H1 (cell line): ENCODE measurements around the gene RFT1.

Experiments used
- POLR2A ChIP-seq, 2 experiments: IDR thresholded peaks; 1 replicate in 1 of 2; 2 replicates in 1 of 2; pipeline ENCODE4 v1.6.1; 2011; ENCODE audit warnings: low read depth in 2 of 2, low read length in 2 of 2, mild to moderate bottlenecking in 2 of 2; ENCODE audit errors: control extremely low read depth in 1 of 2
- TAF1 ChIP-seq: IDR thresholded peaks from 2 replicates; pipeline ENCODE4 v1.6.1; 2011; ENCODE audit warnings: mild to moderate bottlenecking, low read depth, low read length
- YY1 ChIP-seq: IDR thresholded peaks from 2 replicates; pipeline ENCODE4 v1.6.1; 2011; ENCODE audit warnings: low read depth, mild to moderate bottlenecking, low read length
- TF ChIP-seq, protein P1 (sequence below), 3 experiments: IDR thresholded peaks; 1 replicate in 2 of 3; 2 replicates in 1 of 3; pipeline versions ENCODE4 v1.5.1 to v1.6.1; 2011; ENCODE audit warnings: low read length in 3 of 3, mild to moderate bottlenecking in 3 of 3, inconsistent platforms in 2 of 3, low read depth in 1 of 3, moderate library complexity in 1 of 3; ENCODE audit not compliant: insufficient read depth in 1 of 3; ENCODE audit errors: control extremely low read depth in 1 of 3

- no peak for TF ChIP-seq YY1
- TF ChIP-seq POLR2A (IDR thresholded peaks at IDR 0.05; ENCODE audit: control extremely low read depth in 1 of 2, low read depth in 2 of 2, low read length in 2 of 2): no peak
- TF ChIP-seq, protein P1, sequence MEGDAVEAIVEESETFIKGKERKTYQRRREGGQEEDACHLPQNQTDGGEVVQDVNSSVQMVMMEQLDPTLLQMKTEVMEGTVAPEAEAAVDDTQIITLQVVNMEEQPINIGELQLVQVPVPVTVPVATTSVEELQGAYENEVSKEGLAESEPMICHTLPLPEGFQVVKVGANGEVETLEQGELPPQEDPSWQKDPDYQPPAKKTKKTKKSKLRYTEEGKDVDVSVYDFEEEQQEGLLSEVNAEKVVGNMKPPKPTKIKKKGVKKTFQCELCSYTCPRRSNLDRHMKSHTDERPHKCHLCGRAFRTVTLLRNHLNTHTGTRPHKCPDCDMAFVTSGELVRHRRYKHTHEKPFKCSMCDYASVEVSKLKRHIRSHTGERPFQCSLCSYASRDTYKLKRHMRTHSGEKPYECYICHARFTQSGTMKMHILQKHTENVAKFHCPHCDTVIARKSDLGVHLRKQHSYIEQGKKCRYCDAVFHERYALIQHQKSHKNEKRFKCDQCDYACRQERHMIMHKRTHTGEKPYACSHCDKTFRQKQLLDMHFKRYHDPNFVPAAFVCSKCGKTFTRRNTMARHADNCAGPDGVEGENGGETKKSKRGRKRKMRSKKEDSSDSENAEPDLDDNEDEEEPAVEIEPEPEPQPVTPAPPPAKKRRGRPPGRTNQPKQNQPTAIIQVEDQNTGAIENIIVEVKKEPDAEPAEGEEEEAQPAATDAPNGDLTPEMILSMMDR (IDR thresholded peaks at IDR 0.05; ENCODE audit: control extremely low read depth in 1 of 3, insufficient read depth in 1 of 3, low read depth in 1 of 3, low read length in 3 of 3): no peak
- TF ChIP-seq TAF1: no peak
Observed at GRCh38 chr3:53042651-53043050, 87.6 kb downstream of the RFT1 start.
